PC-9 (cell line): Measurements from ENCODE around the gene TBCD.

Experiments
- CTCF ChIP-seq: fragments of 200-600 bp; sonication (generic); conservative IDR thresholded peaks from 2 replicates; pipeline ENCODE4 v1.6.1; 2017; ENCODE audit warnings: mixed run types, antibody characterized with exemption, mild to moderate bottlenecking, moderate library complexity
- EZH2 ChIP-seq: fragments of 200-600 bp; sonication (generic); IDR thresholded peaks from 2 replicates; pipeline ENCODE4 v1.8.0; 2017; ENCODE audit warnings: antibody characterized with exemption, low read depth

- no peak for TF ChIP-seq CTCF
- no peak for TF ChIP-seq EZH2
Measured at GRCh38 chr17:82920715-82921114, 168.8 kb downstream of the TBCD start.
